Right renal pelvis (tissue), 4 donors: ENCODE measurements around the gene DLST. TPM values are rescaled to one million over a fixed set of nuclear protein-coding genes. Genes with fewer than 3 reads are reported as not detected.

ENCODE experiments used
- DNase-seq, 4 donors: peaks; one replicate each; pipeline ENCODE4 v3.0.0-alpha.2; 2013; ENCODE audit warnings: low read depth in 4 of 4, low spot score in 3 of 4, missing footprints in 1 of 4
- polyA plus RNA-seq, 4 donors: library from polyadenylated mRNA; unstranded; fragments of 120-200 nt; gene quantifications; one replicate each; pipeline ENCODE4 v1.2.1, GENCODE V29; 2013; ENCODE audit not compliant: insufficient read length in 4 of 4

DLST gene
- 100 to 1,000 TPM; 114 to 130 (median 118) TPM for polyA plus RNA-seq

GRCh38 chr14:74881431-74882102 is at the start of gene DLST:
Gene DLST (plus strand): TSS chr14:74881916. CDS start chr14:74881954, 38 bp downstream.
- peak; percentile 71 to 85 (median 74) for DNase-seq

GRCh38 chr14:74832849-74833248 is 48.9 kb upstream of the DLST start:
- DNase-seq, result no peak

GRCh38 chr14:74834692-74835392 is 46.9 kb upstream of the DLST start:
- DNase-seq, result no peak

GRCh38 chr14:74835645-74836250 is 46.0 kb upstream of the DLST start:
- DNase-seq, result no peak

- no peak for DNase-seq
Measured at GRCh38 chr14:74836251-74836960, 45.3 kb upstream of the DLST start.

- DNase-seq, result no peak
Measured at GRCh38 chr14:74838166-74838565, 43.5 kb upstream of the DLST start.

GRCh38 chr14:74840603-74841030 is 41.1 kb upstream of the DLST start:
- no peak for DNase-seq

- no peak for DNase-seq
Measured at GRCh38 chr14:74841230-74842207, 40.2 kb upstream of the DLST start.

GRCh38 chr14:74843653-74844052 is 38.1 kb upstream of the DLST start:
- DNase-seq, result no peak

GRCh38 chr14:74846168-74846567 is 35.5 kb upstream of the DLST start:
- DNase-seq, result no peak

- DNase-seq, result no peak
Measured at GRCh38 chr14:74846968-74847665, 34.6 kb upstream of the DLST start.

GRCh38 chr14:74848768-74849167 is 32.9 kb upstream of the DLST start:
- DNase-seq, result no peak

- DNase-seq, result peak in 2 of 4 donors; percentile 10 to 12
Measured at GRCh38 chr14:74852922-74853530, 28.7 kb upstream of the DLST start.

GRCh38 chr14:74853581-74853980 is 28.1 kb upstream of the DLST start:
- no peak for DNase-seq

GRCh38 chr14:74855021-74855420 is 26.7 kb upstream of the DLST start:
- no peak for DNase-seq

- DNase-seq, result no peak
Measured at GRCh38 chr14:74855945-74856344, 25.8 kb upstream of the DLST start.

- no peak for DNase-seq
Measured at GRCh38 chr14:74856366-74856765, 25.4 kb upstream of the DLST start.

GRCh38 chr14:74858022-74858421 is 23.7 kb upstream of the DLST start:
- DNase-seq, result no peak
